HuH-7 (cell line): ENCODE data around the gene FBXO31.
A peak's percentile ranks its signal among the peaks of the same experiment; 100 is the strongest.

ENCODE experiments used
- DNase-seq: peaks from one replicate; pipeline ENCODE4 v3.0.0; 2011; ENCODE audit warnings: low spot score

Gene FBXO31

GRCh38 chr16:87309620-87310525, 73.7 kb downstream of the FBXO31 start:
- DNase-seq, result no peak

- DNase-seq, result no peak
These were observed 74.8 kb downstream of the FBXO31 start for GRCh38 chr16:87308826-87309225.

GRCh38 chr16:87306516-87306915, 77.1 kb downstream of the FBXO31 start:
- no peak for DNase-seq

- peak; percentile 59 for DNase-seq
These were observed 77.8 kb downstream of the FBXO31 start for GRCh38 chr16:87305505-87306391.

- no peak for DNase-seq
These were observed 78.6 kb downstream of the FBXO31 start for GRCh38 chr16:87304951-87305350.

- no peak for DNase-seq
These were observed 79.5 kb downstream of the FBXO31 start for GRCh38 chr16:87303962-87304521.

- DNase-seq, result no peak
These were observed 80.1 kb downstream of the FBXO31 start for GRCh38 chr16:87303431-87303930.

- DNase-seq, result no peak
These were observed 84.6 kb downstream of the FBXO31 start for GRCh38 chr16:87298857-87299465.

GRCh38 chr16:87297918-87298631, 85.5 kb downstream of the FBXO31 start:
- DNase-seq, result peak; percentile 91

GRCh38 chr16:87297407-87297806, 86.2 kb downstream of the FBXO31 start:
- DNase-seq, result no peak

- DNase-seq, result no peak
These were observed 87.7 kb downstream of the FBXO31 start for GRCh38 chr16:87295661-87296531.

- peak; percentile 67 for DNase-seq
These were observed 88.3 kb downstream of the FBXO31 start for GRCh38 chr16:87295259-87295658.

GRCh38 chr16:87293990-87294389, 89.6 kb downstream of the FBXO31 start:
- no peak for DNase-seq

GRCh38 chr16:87291944-87292343, 91.6 kb downstream of the FBXO31 start:
- DNase-seq, result no peak

GRCh38 chr16:87288753-87289362, 94.7 kb downstream of the FBXO31 start:
- no peak for DNase-seq

- DNase-seq, result no peak
These were observed 96.5 kb downstream of the FBXO31 start for GRCh38 chr16:87286839-87287626.

GRCh38 chr16:87284183-87284582, 99.4 kb downstream of the FBXO31 start:
- no peak for DNase-seq

- DNase-seq, result no peak
These were observed 104.4 kb downstream of the FBXO31 start for GRCh38 chr16:87279094-87279658.
